EL (cell line): ENCODE results near the gene EXTL1.

ENCODE experiments used
- DNase-seq: peaks from one replicate; pipeline ENCODE4 v3.0.0-alpha.2; 2016

Gene EXTL1

DNA sequence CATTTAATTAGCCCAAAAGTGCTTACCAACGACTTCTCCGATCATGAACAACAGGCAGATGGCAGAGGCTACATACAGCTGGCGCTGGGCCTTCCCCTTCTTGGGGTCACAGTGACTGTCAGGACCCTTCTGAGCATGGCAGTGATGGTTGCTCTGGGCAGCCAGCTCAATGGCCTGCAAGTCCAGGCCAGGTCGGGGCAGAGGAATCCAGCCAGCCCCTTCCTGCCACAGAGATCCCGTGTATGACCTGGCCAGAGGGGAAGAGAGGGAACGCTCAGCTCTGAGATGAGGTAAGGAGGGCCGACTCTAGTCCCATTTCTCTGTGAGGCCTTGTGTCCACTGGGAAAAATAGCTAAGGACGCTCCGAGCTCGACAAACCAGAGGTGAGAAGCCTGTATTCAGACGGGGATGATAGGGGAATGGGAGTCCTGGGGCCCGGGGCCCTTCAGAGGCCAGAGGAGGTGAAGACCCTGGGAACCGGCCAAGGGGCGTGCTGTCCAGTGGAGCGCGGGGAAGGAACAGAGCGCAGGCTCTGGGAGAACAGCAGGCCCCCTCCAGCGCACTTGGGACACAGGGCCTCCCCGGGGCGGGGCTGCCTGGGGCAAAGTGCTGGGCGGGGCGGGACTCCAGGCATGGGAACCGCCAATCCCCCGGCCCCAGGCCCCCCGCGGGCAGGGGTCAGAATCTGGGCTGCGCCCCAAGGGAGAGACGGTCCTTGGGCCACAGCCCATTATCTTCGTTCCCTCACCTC, 23.6 kb downstream of the EXTL1 start:
- DNase-seq, result no peak

DNA sequence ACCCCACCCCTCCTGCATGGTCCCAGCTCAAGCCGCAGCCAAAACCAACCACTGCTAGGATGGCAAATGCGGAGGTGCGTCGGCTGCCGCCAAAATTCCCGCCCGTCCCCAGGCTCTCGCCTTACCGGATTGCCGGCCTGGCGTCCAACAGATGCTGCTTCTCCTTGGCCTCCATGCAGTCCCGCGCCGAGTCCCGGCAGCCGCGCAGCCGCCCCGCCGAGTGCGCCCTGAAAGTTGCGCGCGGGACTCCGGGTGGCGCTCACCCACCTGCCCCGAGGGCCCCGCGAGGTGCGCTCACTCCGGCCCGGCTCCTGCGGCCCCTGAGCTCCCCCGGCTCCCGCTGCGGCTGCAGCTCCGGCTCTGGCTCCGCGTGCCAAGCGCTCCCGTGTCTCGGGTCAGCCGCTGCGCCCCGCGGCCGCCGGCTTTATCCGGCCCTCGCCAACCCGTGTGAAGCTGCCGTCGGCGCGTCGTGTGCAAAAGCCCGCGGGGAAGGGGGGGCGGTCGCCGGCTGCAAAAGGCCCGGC, 24.2 kb downstream of the EXTL1 start, which contains the start of gene SLC30A2:
Gene SLC30A2 (minus strand): TSS at position 397 of the 524 bp plus-strand sequence. CDS start 222 bp downstream, at position 175.
- no peak for DNase-seq

DNA sequence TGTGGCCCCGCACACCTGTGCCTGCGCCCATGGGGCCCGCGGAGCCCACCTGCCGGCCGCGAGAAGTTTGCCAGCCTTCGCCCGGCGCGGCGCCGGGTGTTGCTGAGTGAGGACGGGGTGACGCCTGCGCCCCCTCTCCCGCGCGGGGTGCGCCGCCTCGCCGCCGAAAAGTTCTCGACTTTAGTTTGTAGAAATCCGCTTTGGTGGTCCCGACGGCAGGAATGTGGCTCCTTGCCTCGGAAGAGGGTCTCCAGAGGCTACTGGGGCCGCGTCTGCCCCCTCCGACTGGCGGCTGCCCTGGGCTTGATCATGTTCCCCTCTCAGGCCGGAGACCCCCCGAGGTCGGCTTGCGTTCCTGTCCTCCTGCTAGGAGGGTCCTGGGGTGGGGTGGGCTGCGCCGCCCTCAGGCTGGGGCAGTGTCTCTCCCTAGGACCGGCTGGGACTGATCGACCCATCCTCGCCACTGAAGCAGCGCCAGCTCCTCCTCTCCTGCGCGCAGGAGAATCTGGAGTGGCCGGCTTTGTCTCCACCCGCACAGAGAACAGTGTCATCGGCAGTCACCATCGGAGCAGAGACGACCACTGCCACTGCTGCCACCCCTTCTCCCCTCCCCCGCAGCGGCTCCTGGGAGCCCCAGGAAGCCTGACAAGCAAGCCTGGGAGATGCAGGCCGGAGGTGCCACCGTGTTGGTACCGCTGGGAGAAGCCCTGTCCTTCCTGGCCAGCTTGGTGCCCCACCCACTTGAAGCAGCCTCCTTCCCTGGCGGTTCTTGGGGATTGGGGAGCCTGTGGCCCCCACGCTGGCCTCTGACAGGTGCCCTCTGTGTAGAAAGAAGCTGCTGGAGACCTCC, 24.9 kb downstream of the EXTL1 start:
- no peak for DNase-seq

DNA sequence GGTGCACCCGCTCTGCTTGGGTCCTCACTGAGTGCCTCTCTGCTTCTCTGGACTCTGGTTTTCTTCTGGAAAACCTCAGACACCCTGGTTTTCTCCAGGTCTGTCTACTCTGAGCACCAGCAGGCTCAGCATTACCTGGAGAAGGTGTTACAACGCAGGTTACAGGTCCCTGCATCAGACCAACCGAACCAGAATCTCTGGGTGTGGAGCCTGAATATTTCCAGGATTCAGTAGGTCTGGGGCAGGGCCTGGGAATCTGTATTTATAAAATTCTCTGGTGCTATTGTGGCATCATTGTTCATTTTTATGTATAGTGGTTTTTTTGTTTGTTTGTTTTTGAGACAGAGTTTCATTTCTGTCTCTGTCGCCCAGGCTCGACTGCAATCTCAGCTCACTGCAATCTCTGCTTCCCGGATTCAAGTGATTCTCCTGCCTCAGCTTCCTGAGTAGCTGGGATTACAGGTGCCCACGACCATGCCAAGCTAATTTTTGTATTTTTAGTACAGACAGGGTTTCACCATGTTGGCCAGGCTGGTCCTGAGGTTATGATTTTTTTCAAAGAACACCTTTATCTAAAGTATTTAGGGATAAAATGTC, 25.8 kb downstream of the EXTL1 start:
- no peak for DNase-seq

DNA sequence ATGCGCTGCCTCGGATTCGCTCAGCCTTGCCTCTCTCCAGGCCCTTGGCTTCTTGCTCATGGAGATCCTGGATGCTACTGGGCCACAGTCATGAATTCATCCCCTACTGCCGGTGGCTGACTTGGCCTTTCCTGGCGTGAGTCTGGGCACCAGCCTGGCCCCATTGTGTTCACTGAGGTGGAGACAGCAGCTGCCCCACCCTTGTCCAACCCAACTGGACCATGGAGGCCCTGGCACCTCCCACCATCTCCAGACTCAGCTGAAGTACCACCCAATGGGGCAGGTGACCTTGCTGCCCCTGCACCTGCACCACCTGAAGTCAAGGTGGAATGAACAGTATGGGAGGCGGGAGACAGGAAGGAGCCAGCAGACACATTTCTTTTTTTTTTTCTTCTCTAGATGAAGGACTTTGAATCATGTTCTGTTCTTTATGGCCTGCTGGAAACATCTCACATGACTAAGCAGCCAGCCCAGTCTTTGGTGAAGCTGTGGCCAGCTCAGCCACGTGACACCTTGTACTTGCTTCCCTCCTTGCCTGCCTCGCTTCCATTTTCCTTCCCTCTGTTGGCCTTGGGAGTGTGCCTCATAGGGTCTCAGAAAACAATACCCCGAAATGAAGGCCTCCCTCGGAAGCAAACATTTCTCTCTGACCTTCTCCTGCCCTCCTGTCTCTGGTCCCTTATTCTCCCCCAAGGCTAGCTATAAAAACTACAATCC, 28.1 kb downstream of the EXTL1 start:
- DNase-seq, result peak; percentile 20

DNA sequence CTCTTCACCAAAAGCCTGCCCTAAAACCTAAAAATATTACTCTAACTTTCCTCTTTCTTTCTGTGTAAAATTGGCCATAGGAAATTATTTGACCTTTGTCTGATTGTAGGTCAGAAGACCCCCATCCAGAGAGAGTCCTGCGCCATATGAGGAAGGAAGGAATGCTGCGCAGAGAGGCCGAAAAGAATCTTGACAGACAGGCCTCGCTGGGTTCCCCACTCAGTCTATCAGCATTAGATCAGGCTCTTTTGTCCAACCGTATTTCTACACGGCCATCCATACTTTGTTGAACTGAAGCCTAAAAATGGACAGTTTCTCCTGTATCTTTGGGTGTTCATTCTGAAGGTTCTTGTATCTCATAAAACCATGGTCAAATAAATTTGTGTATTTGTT, 28.7 kb downstream of the EXTL1 start:
- DNase-seq, result no peak

DNA sequence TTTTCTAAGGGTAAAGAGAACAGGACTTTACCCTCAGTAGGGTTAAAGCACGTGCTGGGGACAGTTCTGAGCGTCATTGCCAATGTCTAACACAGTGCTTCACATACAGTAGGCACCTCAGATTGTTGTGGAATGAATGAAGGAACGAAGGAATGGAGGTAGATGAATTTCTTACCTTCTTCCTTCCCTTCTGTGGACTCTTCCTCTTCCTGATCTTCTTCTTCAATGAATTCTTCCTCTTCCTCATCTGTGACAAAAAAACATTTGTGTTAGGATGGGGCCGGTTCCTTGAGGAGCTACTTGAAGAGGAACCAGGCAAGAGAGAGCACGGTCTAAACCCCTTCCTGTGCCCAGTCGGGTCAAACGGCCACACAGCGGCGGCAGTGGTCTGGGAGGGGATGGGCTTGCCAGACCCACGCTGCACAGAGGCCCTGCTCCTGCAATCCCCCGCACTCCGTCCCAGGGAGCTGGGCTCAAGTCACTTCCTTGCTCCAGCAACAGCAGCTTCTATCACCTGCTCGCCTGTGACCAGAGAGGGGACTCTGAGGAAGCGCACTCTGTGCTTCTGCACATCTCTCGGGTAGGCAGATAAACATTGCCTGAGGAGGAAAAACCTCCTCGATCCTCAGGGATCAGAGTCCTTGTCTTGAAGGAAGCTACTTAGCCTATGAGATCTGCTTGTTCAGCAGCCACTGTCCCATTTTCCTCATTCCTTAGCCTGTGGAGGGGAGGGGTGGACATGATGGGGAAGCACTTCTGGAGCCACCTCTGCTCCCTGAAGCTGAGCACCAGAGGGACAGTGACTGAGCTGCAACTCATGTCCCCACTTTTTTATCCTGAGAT, 32.4 kb downstream of the EXTL1 start:
- DNase-seq, result no peak

DNA sequence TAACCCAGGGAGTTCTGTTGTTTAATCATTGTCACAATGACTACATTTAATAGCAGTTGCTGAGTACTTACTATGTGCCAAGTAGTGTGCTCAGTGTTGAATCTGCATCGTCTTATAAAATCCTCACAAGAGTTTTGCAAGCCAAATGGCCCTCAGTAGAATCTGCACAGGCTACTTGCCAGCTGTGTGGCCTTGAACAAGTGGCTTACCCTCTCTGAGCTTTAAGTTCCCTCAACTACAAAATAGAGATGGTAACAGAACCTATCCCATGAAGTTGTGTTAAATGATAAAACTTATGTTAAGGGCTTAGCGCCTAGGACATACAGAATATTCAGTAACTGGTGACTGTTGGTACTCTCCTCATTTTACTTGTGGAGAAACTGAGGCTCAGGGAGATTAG, 33.5 kb downstream of the EXTL1 start:
- no peak for DNase-seq

DNA sequence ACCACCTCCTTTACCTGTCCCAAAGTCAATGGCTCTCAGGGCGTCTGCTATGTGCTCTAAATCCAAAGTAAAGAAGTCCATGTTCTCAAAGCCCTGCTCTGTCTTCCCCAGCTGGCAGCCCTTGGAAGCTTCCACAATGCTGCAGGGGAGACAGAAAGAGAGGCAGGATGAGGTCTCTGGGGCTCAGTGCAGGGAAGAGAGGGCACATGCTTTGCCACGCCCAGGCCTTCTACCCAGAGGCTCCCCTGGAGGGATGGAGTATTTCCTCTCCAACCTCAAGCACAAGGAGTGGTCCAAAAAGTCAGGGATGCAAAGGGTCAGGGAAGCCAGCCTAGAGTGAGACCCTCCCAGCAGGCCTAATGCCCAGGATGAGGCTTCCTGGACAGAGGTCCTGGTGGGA, 35.6 kb downstream of the EXTL1 start:
- no peak for DNase-seq

DNA sequence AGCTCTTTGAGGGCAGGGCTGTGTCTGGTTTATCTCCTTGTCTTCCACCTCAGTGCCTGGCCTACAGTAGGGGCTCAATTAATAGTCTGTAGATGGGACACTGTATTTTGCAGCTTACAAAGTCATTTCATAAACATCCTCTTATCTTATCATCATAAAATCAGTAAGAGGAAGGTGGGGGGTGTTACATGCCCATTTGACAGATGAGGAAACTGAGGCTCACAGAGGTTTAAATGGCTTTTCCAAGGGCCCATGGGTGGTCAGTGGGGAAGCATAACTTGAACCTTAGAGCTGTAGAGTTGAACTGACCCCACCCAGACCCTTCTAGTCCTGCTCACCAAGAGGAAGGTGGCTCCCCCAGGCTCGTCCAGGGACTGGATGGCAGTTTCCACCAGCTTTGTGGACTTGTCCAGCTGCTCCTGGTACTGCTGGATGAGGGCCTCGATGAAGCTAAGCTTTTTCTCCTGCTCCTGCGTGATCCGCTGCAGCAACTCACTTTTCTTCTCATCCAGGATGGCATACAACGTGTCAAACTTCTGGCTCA, 36.5 kb downstream of the EXTL1 start:
- no peak for DNase-seq

DNA sequence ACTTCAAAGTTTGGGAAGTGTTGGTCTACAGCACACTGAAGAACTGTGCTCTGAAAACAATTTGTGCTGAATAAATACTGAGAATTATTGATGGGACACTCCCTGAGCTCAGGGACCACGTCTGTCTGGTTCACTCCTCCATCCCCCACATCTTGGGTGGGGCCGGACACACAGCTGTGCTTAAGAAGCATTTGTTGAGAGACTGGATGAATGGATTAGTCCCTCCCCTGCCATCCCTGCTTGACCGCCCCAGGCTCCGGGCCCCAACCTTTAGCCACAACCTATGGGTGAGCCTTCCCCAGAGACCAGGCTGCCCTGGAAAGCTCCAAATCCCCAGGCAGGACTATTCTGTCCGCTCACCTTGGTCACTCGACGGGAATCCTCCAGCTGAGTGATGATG, 38.3 kb downstream of the EXTL1 start:
- no peak for DNase-seq

DNA sequence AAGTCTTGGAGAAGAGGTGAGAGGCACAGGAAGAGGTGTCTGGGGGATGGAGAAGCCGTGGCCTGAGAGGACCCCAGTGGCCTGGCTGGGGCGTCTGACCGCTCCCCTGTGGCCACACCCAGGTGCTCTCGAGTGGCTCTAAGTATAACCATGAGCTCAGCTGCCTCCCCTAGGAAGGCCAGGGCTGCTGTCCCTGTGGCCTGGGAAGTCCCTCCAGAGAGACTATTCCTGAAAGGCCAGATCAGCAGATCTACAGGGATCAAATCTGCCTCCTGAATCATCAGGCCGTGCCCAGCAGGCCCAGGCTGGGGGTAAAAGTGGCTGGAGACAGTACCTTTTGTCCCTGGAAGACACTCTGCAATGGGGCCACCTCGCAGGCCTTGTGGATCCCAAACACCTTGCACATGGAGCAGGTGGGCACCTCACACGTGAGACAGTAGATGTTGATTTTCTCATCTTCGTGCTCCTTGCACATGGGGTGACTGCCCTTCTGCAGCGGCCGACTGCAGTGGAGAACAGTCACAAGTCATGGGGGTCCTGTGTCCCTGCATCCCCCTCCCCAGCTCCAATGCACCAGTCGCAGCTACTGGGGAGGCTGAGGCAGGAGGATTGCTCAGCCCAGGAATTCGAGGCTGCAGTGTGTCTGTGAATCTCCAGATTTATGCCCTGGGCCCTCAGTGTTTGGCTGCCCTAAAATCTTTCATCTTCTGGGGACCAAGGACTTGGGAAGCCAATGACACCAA, 39.4 kb downstream of the EXTL1 start:
- no peak for DNase-seq

DNA sequence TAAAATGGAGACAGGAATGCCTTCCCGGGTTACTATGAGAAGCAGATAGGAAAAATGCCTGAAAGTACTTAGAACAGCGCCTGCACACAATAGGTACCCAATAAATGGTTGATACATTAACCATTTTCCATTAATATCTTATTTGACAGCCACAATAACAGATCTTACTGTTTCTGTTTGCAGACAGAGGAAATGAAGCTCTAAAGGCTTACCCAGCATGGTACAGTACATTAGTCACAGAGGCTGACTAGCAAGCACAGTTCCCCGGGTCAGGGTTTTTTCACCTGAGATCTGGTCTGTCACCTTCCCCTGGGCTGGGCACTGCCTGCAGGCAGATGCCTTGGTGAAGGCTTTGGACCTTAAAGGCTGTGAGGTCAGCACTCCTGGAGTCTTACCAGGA, 43.0 kb downstream of the EXTL1 start:
- no peak for DNase-seq

DNA sequence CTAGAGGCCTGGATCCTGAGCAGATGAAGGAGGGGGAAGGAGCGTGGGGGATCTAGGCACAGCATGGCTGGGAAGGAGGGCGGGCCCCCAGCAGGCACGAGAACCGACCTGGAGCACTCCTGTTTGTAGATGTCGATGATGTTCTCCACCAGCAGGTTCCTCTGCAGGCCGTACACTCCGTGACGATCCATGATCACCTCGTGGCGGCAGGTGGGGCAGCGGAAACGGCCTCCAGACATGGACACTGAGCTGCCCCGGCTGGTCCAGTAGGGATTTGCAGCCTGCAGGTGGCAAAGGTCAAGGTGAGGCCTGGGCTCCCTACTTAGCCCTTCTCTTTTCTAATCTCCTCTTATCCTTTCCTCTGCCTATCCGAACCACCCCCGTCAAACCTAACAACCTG, 44.6 kb downstream of the EXTL1 start:
- DNase-seq, result no peak

DNA sequence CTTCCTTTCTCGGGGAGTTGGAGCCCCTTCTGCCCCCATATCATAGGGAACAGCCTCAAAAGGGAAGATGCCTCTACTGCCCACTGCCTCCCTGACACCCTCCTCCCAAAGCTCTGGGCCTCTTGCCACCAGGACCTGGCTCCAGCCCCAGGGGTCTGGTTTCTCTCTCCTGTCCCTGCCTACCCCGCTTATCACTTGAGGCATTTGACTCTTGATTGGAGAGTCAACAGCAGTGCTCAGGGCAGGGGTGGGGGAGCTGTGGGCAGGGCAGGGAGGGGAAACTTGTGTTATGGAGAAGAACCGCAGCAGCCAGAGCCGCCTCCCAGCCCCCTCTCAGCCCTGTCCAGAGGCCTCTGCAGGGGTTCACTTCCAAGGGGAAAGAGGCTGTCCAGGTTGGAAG, 45.3 kb downstream of the EXTL1 start:
- DNase-seq, result no peak

DNA sequence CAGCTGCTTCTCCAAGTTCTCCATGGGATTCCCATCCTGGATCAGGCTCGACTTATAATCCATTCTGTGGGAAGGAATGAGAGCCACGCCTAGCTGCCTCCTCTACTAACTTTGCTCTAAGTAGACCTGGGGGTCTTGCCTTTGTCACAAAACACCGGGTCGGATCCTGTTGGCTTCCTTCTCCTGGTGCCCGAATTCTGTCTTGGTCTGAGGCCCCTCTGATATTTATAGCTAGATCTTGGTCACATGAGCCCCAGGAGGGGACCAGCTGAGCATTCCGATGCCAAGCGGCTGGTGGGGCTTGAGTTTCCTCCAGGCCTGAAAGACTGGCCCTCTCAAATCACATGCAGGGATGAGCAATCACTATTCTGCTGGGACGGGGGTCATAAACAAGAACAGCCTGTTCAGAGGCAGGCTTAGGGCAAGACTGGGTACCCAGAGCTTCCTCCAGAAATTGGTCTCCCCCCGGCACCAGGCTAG, 45.9 kb downstream of the EXTL1 start, which contains the start of gene TRIM63:
Gene TRIM63 (minus strand): TSS at position 199 of the 480 bp plus-strand sequence. CDS start 136 bp downstream, at position 63.
- DNase-seq, result no peak

DNA sequence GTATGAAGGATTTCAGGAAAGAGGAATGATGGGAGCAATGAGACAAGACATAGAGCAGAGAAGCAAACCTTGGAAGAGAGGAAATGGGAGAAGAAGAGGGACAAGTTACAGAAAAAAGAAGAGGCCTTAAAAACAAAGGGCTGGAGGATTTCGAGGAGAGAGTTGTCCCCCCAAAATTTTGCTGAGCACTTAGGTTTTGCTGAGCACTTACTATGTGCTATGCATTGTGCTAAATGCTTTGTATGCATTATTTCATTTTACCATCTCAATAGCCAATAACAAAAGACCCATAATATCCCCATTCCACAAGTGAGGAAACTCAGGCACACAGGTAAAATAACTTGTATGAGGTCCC, 48.3 kb downstream of the EXTL1 start:
- DNase-seq, result no peak

DNA sequence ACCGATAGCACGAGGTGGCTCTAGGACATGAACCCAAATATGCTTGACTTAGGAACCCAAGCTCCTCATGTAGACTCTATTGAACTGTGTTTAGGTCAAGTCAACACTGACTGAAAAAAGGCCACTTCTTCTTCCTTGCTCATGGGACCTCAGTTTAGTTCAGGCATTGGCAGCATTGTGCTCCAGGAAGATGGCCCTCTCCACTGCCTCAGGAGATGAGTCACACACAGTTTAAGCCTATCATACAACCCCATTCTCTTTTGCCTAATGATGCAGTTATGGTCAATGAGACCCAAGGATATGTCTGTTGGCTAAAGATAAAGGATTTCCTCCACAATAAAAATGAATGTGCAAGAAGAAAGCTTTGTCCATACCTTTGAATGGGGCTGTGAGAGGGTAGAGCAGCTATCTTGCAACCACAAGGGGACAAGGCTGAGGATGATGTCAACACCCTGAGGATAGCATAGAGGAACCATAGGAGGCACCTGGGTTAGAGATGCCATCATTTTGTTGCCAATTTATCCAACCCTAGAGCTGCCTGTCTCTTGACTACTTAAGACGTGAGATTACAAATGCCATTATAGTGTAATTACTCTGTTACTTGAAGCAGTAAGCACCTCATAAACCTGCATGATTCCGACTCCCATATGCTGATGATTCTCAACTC, 48.9 kb downstream of the EXTL1 start:
- no peak for DNase-seq

DNA sequence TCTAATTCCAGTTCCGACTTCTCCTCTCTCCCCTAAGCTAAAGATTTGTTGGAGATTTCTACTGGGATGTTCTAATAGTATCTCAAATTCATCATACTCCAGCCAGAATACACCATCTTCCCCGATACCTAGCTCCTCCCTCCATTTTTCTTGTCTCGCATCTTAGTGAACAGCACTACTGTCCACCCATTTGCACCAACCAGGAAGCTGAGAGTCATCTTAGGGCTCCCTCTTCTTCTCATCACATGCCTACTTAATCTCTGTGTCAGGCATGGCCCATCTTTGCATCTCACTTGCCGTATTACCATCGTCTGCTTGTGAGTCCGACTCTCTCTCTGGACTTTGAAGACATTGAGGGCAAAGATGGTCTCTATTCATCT, 49.4 kb downstream of the EXTL1 start:
- DNase-seq, result no peak

DNA sequence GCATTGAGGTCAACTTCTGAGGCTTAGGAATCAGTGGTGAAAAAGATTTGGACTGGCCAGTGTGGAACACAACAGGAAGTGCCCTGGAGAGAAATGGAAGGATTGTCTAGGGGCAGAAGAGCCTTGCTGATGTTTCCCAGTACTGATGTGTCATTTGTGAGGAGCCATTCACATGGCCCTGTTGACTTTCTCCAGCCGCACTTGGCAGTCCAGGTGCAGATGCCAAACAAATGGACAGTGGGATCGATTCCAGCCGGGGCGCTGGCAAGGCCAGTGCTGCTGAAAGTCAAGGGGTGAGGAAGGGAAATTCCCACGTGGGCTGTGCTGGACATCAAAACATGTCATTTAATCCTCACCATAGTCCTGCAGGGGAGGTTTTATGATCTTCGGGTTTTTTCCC, 50.7 kb downstream of the EXTL1 start:
- peak; percentile 13 for DNase-seq
